Epithelial cell of prostate (primary cell): Measurements from ENCODE around the gene SAT2.

Source experiments
- DNase-seq: peaks from one replicate; pipeline ENCODE4 v3.0.0-alpha.2; 2011; ENCODE audit warnings: low read depth, low spot score
- H3K27ac ChIP-seq: fragments of 450-650 bp; 2 replicates; pipeline ENCODE4 v1.5.1; 2017; ENCODE audit warnings: mild to moderate bottlenecking

SAT2 gene

GRCh38 chr17:7577327-7578199 is 50.1 kb downstream of the SAT2 start:
- DNase-seq, result no peak
- peak overlapping the region; percentile 99 for H3K27ac ChIP-seq

GRCh38 chr17:7576432-7576937 is 51.1 kb downstream of the SAT2 start:
- no peak for DNase-seq

More at GRCh38 chr17:7576432-7576937, 51.1 kb downstream of the SAT2 start:
- H3K27ac ChIP-seq, result peak overlapping the region; percentile 99
